HCT116 (cell line): ENCODE measurements around the gene PRCP. TPM values are rescaled to one million over a fixed set of nuclear protein-coding genes. Genes with fewer than 3 reads are reported as not detected.

Source experiments
- ATAC-seq: fragments of 200-7000 bp; cut with Tn5 transposase; 2 replicates; pipeline ENCODE4 v1.9.1; 2020; ENCODE audit warnings: mild to moderate bottlenecking, moderate library complexity
- BruUV-seq: library from RNA; stranded (reverse); fragments of 400-500 nt; replicated peaks from 2 replicates; lab custom pipeline; 2021; lab: Mats Ljungman, UMichigan
- CTCF ChIA-PET: fragments of 300-600 bp; sonication (Branson Sonifier 250); formaldehyde crosslinking; loops from one replicate; lab custom pipeline; 2021; ENCODE audit warnings: antibody characterized with exemption; lab: Charles Lee
- POLR2A ChIA-PET: fragments of 300-600, 350-600 bp; sonication (Branson Sonifier 250); formaldehyde crosslinking; loops from one replicate; lab custom pipeline; 2021; ENCODE audit warnings: antibody characterized with exemption; lab: Charles Lee
- RAD21 ChIA-PET, 2 experiments: fragments of 300-600 bp; sonication (Branson Sonifier 250); formaldehyde crosslinking; loops; one replicate each; lab custom pipeline; 2023; ENCODE audit warnings: low total read pairs in 2 of 2; ENCODE audit not compliant: uncharacterized antibody in 2 of 2, unreplicated experiment in 2 of 2, low non-redundant PET in 1 of 2; lab: Charles Lee
- DNase-seq: peaks from one replicate; pipeline ENCODE4 v3.0.0-alpha.2; 2010; ENCODE audit warnings: low read depth, low spot score
- H2AFZ ChIP-seq: fragments of 200-600 bp; shearing (Covaris generic), sonication (generic); 2 replicates; pipeline ENCODE4 v1.6.1; 2017; ENCODE audit warnings: low read depth, mixed run types, mixed read lengths, antibody characterized with exemption, low read length; ENCODE audit not compliant: poor library complexity, severe bottlenecking
- H3K27ac ChIP-seq: 2 replicates; pipeline ENCODE4 v1.5.1; 2012; ENCODE audit warnings: low read depth, low read length
- H3K27me3 ChIP-seq: fragments of 200-600 bp; sonication (generic); 2 replicates; pipeline ENCODE4 v1.6.1; 2016; ENCODE audit warnings: mixed run types, low read length, mixed read lengths; ENCODE audit not compliant: insufficient read depth
- H3K36me3 ChIP-seq, 2 experiments: fragments of 200-500 bp in 1 of 2; fragments of 200-600 bp in 1 of 2; sonication (Bioruptor generic) in 1 of 2; sonication (generic) in 1 of 2; 2 replicates each; pipeline versions ENCODE4 v1.5.1 to v1.6.1; 2014 to 2016; ENCODE audit warnings: low read length in 2 of 2, inconsistent platforms in 1 of 2, mixed read lengths in 1 of 2, mixed run types in 1 of 2; ENCODE audit not compliant: insufficient read depth in 2 of 2, control insufficient read depth in 1 of 2
- H3K4me1 ChIP-seq, 2 experiments: fragments of 200-600 bp in 1 of 2; sonication (generic) in 1 of 2; 2 replicates each; pipeline versions ENCODE4 v1.5.1 to v1.6.1; 2012 to 2017; ENCODE audit warnings: low read length in 2 of 2, inconsistent platforms in 1 of 2, mild to moderate bottlenecking in 1 of 2, mixed read lengths in 1 of 2, mixed run types in 1 of 2, moderate library complexity in 1 of 2; ENCODE audit not compliant: insufficient read depth in 2 of 2, control insufficient read depth in 1 of 2
- H3K4me2 ChIP-seq: fragments of 200-600 bp; sonication (generic); 2 replicates; pipeline ENCODE4 v1.6.1; 2017; ENCODE audit warnings: mixed run types, low read length, mixed read lengths
- H3K4me3 ChIP-seq, 2 experiments: fragments of 200-600 bp in 1 of 2; sonication (generic) in 1 of 2; replicated peaks in 1 of 2; 2 replicates each; pipeline ENCODE4 v1.5.1; 2011 to 2016; ENCODE audit warnings: low read length in 2 of 2, control low read depth in 1 of 2, low read depth in 1 of 2, mild to moderate bottlenecking in 1 of 2, mixed read lengths in 1 of 2, mixed run types in 1 of 2
- H3K79me2 ChIP-seq: fragments of 200-600 bp; sonication (generic); 2 replicates; pipeline ENCODE4 v1.6.1; 2017; ENCODE audit warnings: mild to moderate bottlenecking, mixed run types, low read length, moderate library complexity, mixed read lengths; ENCODE audit not compliant: insufficient read depth
- H3K9ac ChIP-seq: fragments of 200-600 bp; sonication (generic); 2 replicates; pipeline ENCODE4 v1.6.1; 2016; ENCODE audit warnings: low read length, mixed read lengths
- H3K9me2 ChIP-seq: fragments of 200-600 bp; sonication (generic), shearing (Covaris generic); 2 replicates; pipeline ENCODE4 v1.6.1; 2017; ENCODE audit warnings: mixed run types, mild to moderate bottlenecking, moderate library complexity; ENCODE audit not compliant: insufficient read depth
- H3K9me3 ChIP-seq, 2 experiments: fragments of 200-500 bp in 1 of 2; fragments of 200-600 bp in 1 of 2; sonication (Bioruptor generic) in 1 of 2; sonication (generic) in 1 of 2; 2 replicates each; pipeline ENCODE4 v1.6.1; 2014 to 2017; ENCODE audit warnings: low read length in 2 of 2, mixed read lengths in 2 of 2, inconsistent platforms in 1 of 2, low read depth in 1 of 2, mild to moderate bottlenecking in 1 of 2, mixed run types in 1 of 2, moderate library complexity in 1 of 2; ENCODE audit not compliant: control insufficient read depth in 1 of 2, insufficient read depth in 1 of 2
- H4K20me1 ChIP-seq: fragments of 200-600 bp; sonication (generic), shearing (Covaris generic); 2 replicates; pipeline ENCODE4 v1.6.1; 2017; ENCODE audit warnings: mixed run types, mild to moderate bottlenecking, moderate library complexity; ENCODE audit not compliant: insufficient read depth
- ATF3 ChIP-seq: IDR thresholded peaks from 2 replicates; pipeline ENCODE4 v1.6.1; 2012
- CEBPB ChIP-seq: IDR thresholded peaks from 2 replicates; pipeline ENCODE4 v1.6.1; 2012; ENCODE audit warnings: low read depth
- CTCF ChIP-seq, 3 experiments: fragments of 200-600 bp in 1 of 3; sonication (generic) in 1 of 3; IDR thresholded peaks in 2 of 3; conservative IDR thresholded peaks in 1 of 3; 2 replicates each; pipeline ENCODE4 v1.5.1; 2012 to 2017; ENCODE audit warnings: low read depth in 2 of 3, low read length in 2 of 3, antibody characterized with exemption in 1 of 3, borderline replicate concordance in 1 of 3, control low read depth in 1 of 3, mild to moderate bottlenecking in 1 of 3, mixed read lengths in 1 of 3, mixed run types in 1 of 3, moderate library complexity in 1 of 3; ENCODE audit not compliant: insufficient read depth in 1 of 3
- ELF1 ChIP-seq: IDR thresholded peaks from 2 replicates; pipeline ENCODE4 v1.6.1; 2012; ENCODE audit warnings: low read depth, borderline replicate concordance
- EZH2phosphoT487 ChIP-seq: fragments of 200-600 bp; IDR thresholded peaks from 2 replicates; pipeline ENCODE4 v1.6.1; 2018; ENCODE audit warnings: antibody characterized with exemption, borderline replicate concordance
- FOSL1 ChIP-seq: IDR thresholded peaks from 2 replicates; pipeline ENCODE4 v1.6.1; 2012; ENCODE audit warnings: low read depth
- JUND ChIP-seq: IDR thresholded peaks from 2 replicates; pipeline ENCODE4 v1.6.1; 2012
- POLR2A ChIP-seq: IDR thresholded peaks from 2 replicates; pipeline ENCODE4 v1.7.0; 2011; ENCODE audit warnings: borderline replicate concordance; ENCODE audit not compliant: insufficient read depth, insufficient read length; ENCODE audit errors: extremely low read depth
- POLR2AphosphoS5 ChIP-seq: IDR thresholded peaks from 2 replicates; pipeline ENCODE4 v1.6.1; 2011; ENCODE audit warnings: mild to moderate bottlenecking, low read depth, low read length, moderate library complexity
- RAD21 ChIP-seq: IDR thresholded peaks from 2 replicates; pipeline ENCODE4 v1.6.1; 2012; ENCODE audit warnings: low read depth, mild to moderate bottlenecking
- SP1 ChIP-seq: IDR thresholded peaks from 2 replicates; pipeline ENCODE4 v1.6.1; 2012; ENCODE audit warnings: low read depth
- SRF ChIP-seq: IDR thresholded peaks from 2 replicates; pipeline ENCODE4 v1.6.1; 2012; ENCODE audit warnings: low read depth
- TCF7L2 ChIP-seq: IDR thresholded peaks from 2 replicates; pipeline ENCODE4 v1.7.0; 2011; ENCODE audit warnings: borderline replicate concordance, inconsistent platforms; ENCODE audit not compliant: insufficient read depth, insufficient read length; ENCODE audit errors: extremely low read depth
- ZBTB33 ChIP-seq: IDR thresholded peaks from 2 replicates; pipeline ENCODE4 v1.6.1; 2011; ENCODE audit warnings: mild to moderate bottlenecking, low read length, moderate library complexity; ENCODE audit not compliant: insufficient replicate concordance; ENCODE audit errors: extremely low read depth
- intact Hi-C: fragments of 100-400 bp; cut with micrococcal nuclease; formaldehyde crosslinking; loops from 2 replicates; pipeline ENCODE4 v1.10.0; 2022
- total RNA-seq: library from RNA; stranded (reverse); gene quantifications from one replicate; pipeline ENCODE4 v1.2.1, GENCODE V29; 2021; ENCODE audit not compliant: unreplicated experiment

Gene PRCP
- total RNA-seq, 1 experiment from 2014 or later: 50.0 TPM

- Histone ChIP-seq H3K4me1 (no peaks in the 10 kb centered on the region), H3K79me2 (no peaks in the 10 kb centered on the region), H4K20me1 (no peaks in the 10 kb centered on the region), H3K9me2 (no peaks in the 10 kb centered on the region), H3K9ac (no peak overlapping the region), H3K9me3 (no peaks in the 10 kb centered on the region), H3K4me2 (no peak overlapping the region), H2AFZ (no peak overlapping the region), H3K27me3 (no peaks in the 10 kb centered on the region), H3K27ac (no peak overlapping the region), H3K36me3 (no peaks in the 10 kb centered on the region), H3K4me3 (no peak overlapping the region)
- DNase-seq (no peak), ATAC-seq (no peak)
- BruUV-seq: no TSS peak
- ChIA-PET POLR2A (no interaction called here), RAD21 (no interaction called here), CTCF (interaction anchor here (3.0 kb wide), 1 partner anchor 12 kb away, joined by 12 read pairs; no protein-coding TSS in a partner anchor)
- TF ChIP-seq EZH2phosphoT487 (no peak), POLR2AphosphoS5 (no peak), POLR2A (no peak), SRF (no peak), JUND (no peak), ELF1 (no peak), FOSL1 (no peak), ZBTB33 (no peak), SP1 (no peak), CTCF (IDR thresholded peaks at IDR 0.05 in 2 of 3, conservative IDR thresholded peaks at IDR 0.05 in 1 of 3; ENCODE audit: borderline replicate concordance in 1 of 3, insufficient read depth in 1 of 3, low read depth in 2 of 3, low read length in 2 of 3) (no peak), CEBPB (no peak), TCF7L2 (no peak), RAD21 (no peak), ATF3 (no peak)
- intact Hi-C loops: no loop called here
Observed at GRCh38 chr11:82787981-82788380, 112.2 kb downstream of the PRCP start.
